Thoracic aorta (tissue), 2 donors: Measurements from ENCODE around the gene FHIT. TPM values are rescaled to one million over a fixed set of nuclear protein-coding genes. Genes with fewer than 3 reads are reported as not detected.

Experiments used
- ATAC-seq: fragments of 150-250 bp; one replicate; pipeline ENCODE4 v1.8.0; 2017; ENCODE audit warnings: low read depth; ENCODE audit not compliant: insufficient number of reproducible peaks, low FRiP score
- DNase-seq: peaks from one replicate; pipeline ENCODE4 v3.0.0-alpha.2; 2020; ENCODE audit warnings: low spot score
- H3K27ac ChIP-seq, 2 donors: fragments of 200-600 bp; sonication (generic); 1 replicate in 1 of 2; 2 replicates in 1 of 2; pipeline ENCODE4 v1.5.1; 2016; ENCODE audit warnings: mild to moderate bottlenecking in 2 of 2, moderate library complexity in 2 of 2
- H3K27me3 ChIP-seq: fragments of 200-600 bp; sonication (generic); replicated peaks from 2 replicates; pipeline ENCODE4 v1.6.0; 2016; ENCODE audit warnings: mild to moderate bottlenecking; ENCODE audit not compliant: insufficient read depth
- H3K36me3 ChIP-seq: fragments of 200-600 bp; sonication (generic); one replicate; pipeline ENCODE4 v1.5.1; 2016
- H3K4me1 ChIP-seq, 2 donors: fragments of 200-600 bp; sonication (generic); 1 replicate in 1 of 2; 2 replicates in 1 of 2; pipeline versions ENCODE4 v1.5.1 to v1.6.0; 2016; ENCODE audit warnings: low read depth in 2 of 2, mild to moderate bottlenecking in 1 of 2; ENCODE audit not compliant: control insufficient read depth in 1 of 2
- H3K4me3 ChIP-seq: fragments of 200-600 bp; sonication (generic); 2 replicates; pipeline ENCODE4 v1.5.1; 2016; ENCODE audit warnings: mild to moderate bottlenecking
- H3K9me3 ChIP-seq: fragments of 200-600 bp; sonication (generic); 2 replicates; pipeline ENCODE4 v1.5.1; 2016
- total RNA-seq, 2 donors: library from RNA; depleted of rRNA; stranded (reverse); fragments of >200 nt; gene quantifications; one replicate each; pipeline versions ENCODE4 v1.1.0 to v1.2.3, GENCODE V29; 2016
- TF ChIP-seq, protein P1 (sequence below): fragments of 200-600 bp; sonication (generic); IDR thresholded peaks from one replicate; pipeline ENCODE4 v1.5.1; 2019; ENCODE audit warnings: antibody characterized with exemption

The FHIT gene
- total RNA-seq, 2 donors from 2014 or later, result 2.0 to 2.3 TPM

DNA sequence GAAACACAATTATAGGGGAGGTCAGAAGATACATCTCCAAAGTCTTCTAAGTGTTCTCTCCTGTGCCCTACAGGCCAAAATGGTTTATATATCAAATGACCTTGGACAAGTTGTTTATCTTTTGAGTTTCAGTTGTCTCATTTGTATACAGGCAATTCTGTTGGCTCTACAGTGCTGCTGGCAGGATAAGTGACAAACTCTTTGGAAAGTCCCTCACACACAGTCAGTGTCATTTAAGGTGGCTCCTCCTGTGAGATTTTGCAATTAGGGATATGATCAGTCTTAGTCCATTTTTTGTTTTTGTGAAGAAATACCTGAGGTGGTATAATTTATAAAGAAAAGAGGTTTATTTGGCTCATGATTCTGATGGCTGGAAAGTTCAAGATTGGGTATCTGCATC lies 1165.6 kb downstream of the FHIT start:
- Histone ChIP-seq H3K4me3 (no peak overlapping the region), H3K27ac (no peak overlapping the region), H3K4me1 (no peaks in the 10 kb centered on the region), H3K36me3 (no peaks in the 10 kb centered on the region), H3K9me3 (no peaks in the 10 kb centered on the region), H3K27me3 (no peaks in the 10 kb centered on the region)
- TF ChIP-seq, protein P1, sequence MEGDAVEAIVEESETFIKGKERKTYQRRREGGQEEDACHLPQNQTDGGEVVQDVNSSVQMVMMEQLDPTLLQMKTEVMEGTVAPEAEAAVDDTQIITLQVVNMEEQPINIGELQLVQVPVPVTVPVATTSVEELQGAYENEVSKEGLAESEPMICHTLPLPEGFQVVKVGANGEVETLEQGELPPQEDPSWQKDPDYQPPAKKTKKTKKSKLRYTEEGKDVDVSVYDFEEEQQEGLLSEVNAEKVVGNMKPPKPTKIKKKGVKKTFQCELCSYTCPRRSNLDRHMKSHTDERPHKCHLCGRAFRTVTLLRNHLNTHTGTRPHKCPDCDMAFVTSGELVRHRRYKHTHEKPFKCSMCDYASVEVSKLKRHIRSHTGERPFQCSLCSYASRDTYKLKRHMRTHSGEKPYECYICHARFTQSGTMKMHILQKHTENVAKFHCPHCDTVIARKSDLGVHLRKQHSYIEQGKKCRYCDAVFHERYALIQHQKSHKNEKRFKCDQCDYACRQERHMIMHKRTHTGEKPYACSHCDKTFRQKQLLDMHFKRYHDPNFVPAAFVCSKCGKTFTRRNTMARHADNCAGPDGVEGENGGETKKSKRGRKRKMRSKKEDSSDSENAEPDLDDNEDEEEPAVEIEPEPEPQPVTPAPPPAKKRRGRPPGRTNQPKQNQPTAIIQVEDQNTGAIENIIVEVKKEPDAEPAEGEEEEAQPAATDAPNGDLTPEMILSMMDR, result no peak
- no peak for DNase-seq
- ATAC-seq, result no peak

DNA sequence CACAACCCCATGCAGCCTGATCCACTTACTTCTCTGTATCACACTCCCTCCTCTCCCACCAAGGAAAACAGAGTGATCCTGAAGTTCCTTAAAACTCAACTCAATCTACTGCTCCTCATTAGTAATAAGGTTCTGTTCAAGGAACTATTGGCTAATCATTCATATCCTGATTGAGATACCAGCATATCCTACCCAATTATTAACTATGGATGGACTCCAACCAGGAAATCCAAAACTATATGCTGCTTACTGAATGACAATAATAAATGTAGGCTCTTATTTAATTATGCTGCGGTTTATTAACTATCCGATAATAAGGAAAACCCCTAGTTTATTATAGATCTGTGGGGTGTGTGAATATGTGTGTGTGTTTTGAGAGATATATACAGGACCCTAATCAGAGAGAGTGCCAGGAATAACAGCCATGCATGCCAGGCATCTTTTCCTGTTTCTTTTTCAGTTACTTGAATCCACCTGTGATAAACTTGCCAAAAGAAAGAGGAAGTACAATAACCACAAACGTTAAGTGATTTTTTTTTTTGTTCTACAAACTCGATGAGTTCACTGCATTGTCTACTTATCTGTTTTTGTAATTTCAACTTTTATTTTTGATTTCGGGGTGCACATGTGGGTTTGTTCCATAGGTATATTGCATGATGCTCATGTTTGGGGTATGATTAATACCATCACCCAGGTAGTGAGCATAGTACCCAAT lies 1169.7 kb downstream of the FHIT start:
- no peaks in the 10 kb centered on the region for H3K4me1 ChIP-seq
- peaks cover 5% of the 10 kb centered on the region for H3K9me3 ChIP-seq
- no peaks in the 10 kb centered on the region for H3K36me3 ChIP-seq
- DNase-seq (no peak), ATAC-seq (no peak)
- no peak overlapping the region for H3K4me3 ChIP-seq
- no peaks in the 10 kb centered on the region for H3K27me3 ChIP-seq
- TF ChIP-seq, protein P1, result no peak
- no peak overlapping the region for H3K27ac ChIP-seq

DNA sequence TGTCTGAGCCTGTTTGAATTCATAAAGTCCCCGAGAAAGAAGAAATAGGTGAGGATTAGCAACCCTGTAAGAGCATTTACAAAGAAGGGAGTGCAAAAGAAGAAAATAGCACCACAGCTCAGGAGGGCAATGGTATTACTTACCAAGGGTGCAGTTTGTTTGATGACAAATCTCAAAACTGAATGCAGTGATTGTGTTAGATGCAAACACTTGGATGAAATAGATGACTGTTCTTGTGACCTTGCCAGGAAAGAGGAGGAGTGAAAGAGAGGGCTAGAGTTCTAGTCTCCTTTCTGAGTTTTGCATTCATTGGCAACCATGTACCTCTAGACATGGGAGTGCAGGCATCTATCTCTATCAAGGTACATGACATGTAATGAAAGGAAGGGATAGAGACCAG lies 1170.6 kb downstream of the FHIT start:
- no peaks in the 10 kb centered on the region for H3K27me3 ChIP-seq
- H3K36me3 ChIP-seq, result no peaks in the 10 kb centered on the region
- TF ChIP-seq, protein P1, result no peak
- H3K9me3 ChIP-seq, result peaks cover 5% of the 10 kb centered on the region
- no peak overlapping the region for H3K4me3 ChIP-seq
- no peak for ATAC-seq
- no peak for DNase-seq
- no peaks in the 10 kb centered on the region for H3K4me1 ChIP-seq
- no peak overlapping the region for H3K27ac ChIP-seq

DNA sequence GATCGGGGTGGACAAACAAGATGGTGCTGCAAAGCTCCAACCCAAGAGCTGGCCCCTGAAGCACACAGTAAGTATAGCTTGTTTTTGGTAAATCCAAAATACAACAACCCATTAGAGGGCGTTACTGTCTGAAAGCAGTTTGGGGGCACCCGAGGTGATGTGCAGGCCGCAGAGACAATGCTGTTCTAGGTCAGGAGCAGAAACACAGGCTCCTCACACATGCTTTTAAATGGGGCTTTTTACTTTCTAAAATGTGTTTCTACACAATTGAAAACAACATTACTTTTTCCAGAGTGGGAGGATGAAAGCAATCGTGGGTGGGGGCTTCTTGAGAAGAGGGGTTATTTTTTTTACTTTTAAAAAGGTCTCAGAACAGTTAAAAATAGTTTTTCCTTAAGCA lies 1172.2 kb downstream of the FHIT start:
- Histone ChIP-seq H3K4me1 (no peaks in the 10 kb centered on the region), H3K27me3 (no peaks in the 10 kb centered on the region), H3K9me3 (peaks cover 5% of the 10 kb centered on the region), H3K36me3 (no peaks in the 10 kb centered on the region), H3K4me3 (no peak overlapping the region), H3K27ac (no peak overlapping the region)
- DNase-seq (no peak), ATAC-seq (no peak)
- TF ChIP-seq, protein P1, result no peak

DNA sequence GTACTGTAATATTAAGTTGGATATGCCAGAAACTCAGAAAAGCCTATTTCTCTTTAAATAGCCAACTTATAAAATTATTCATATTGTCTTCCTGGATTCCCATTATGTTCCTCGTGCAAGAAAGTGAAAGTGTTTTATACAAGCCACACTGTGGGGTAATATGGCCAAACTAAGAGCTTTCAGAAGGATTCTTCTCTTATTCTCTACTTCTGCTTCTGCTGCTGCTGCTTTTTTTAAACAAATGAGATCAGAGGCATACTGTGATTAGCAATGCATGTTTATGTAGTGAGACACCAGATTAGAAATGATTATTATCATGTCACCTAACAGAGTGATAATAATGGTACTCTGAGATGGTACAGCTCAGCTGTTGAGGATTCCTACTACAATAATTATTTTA lies 1174.9 kb downstream of the FHIT start:
- Histone ChIP-seq H3K36me3 (no peaks in the 10 kb centered on the region), H3K27me3 (no peaks in the 10 kb centered on the region), H3K9me3 (peaks cover 5% of the 10 kb centered on the region), H3K4me3 (peak overlapping the region; percentile 31), H3K4me1 (no peaks in the 10 kb centered on the region), H3K27ac (no peak overlapping the region)
- no peak for ATAC-seq
- TF ChIP-seq, protein P1, result no peak
- DNase-seq, result no peak
